ENCODE data around the gene ITK. TPM values are rescaled to one million over a fixed set of nuclear protein-coding genes. Genes with fewer than 3 reads are reported as not detected.
"Not testable (repeated sequence)": the region's sequence is repeated elsewhere in the genome, so short reads cannot be mapped to it uniquely, and the experiment has no call there.

ITK gene
- total RNA-seq, 2 donors from 2014 or later = 1.6 to 2.2 TPM

- DNase-seq (no peak), ATAC-seq (no peak)
- intact Hi-C loops (cut with DNase I) = no loop called here
Measured at GRCh38 chr5:157225469-157226422, 45.1 kb downstream of the ITK start.

GRCh38 chr5:157230610-157231009, 50.0 kb downstream of the ITK start:
- ATAC-seq (no peak), DNase-seq (no peak)
- intact Hi-C loops (cut with DNase I) = loop anchor here in 1 of 2 donors (10.0 kb wide), 1 partner anchor 56 kb away; no protein-coding TSS in a partner anchor

GRCh38 chr5:157232706-157233105, 52.1 kb downstream of the ITK start:
- no peak for DNase-seq
- intact Hi-C loops (cut with DNase I) = loop anchor here in 1 of 2 donors (10.0 kb wide), 1 partner anchor 58 kb away; no protein-coding TSS in a partner anchor
- no peak for ATAC-seq

- intact Hi-C loops (cut with DNase I) = loop anchor here in 1 of 2 donors (10.0 kb wide), 1 partner anchor 59 kb away; no protein-coding TSS in a partner anchor
- no peak for DNase-seq
- ATAC-seq = no peak
Measured at GRCh38 chr5:157233515-157233914, 52.9 kb downstream of the ITK start.

- intact Hi-C loops (cut with DNase I) = loop anchor here in 1 of 2 donors (10.0 kb wide), 1 partner anchor 62 kb away; no protein-coding TSS in a partner anchor
Measured at GRCh38 chr5:157236423-157236822, 55.8 kb downstream of the ITK start.

GRCh38 chr5:157241483-157241882, 60.8 kb downstream of the ITK start:
- intact Hi-C loops (cut with DNase I) = no loop called here
- ATAC-seq (no peak), DNase-seq (no peak)

More at GRCh38 chr5:157236423-157236822, 55.8 kb downstream of the ITK start:
- ATAC-seq = no peak
- no peak for DNase-seq

GRCh38 chr5:157244704-157245103, 64.1 kb downstream of the ITK start:
- DNase-seq; intact Hi-C loops (cut with DNase I); ATAC-seq: not testable (repeated sequence)

GRCh38 chr5:157245476-157245875, 64.8 kb downstream of the ITK start:
- DNase-seq (no peak), ATAC-seq (no peak)
- intact Hi-C loops (cut with DNase I) = no loop called here

GRCh38 chr5:157245886-157246285, 65.2 kb downstream of the ITK start:
- no peak for ATAC-seq
- intact Hi-C loops (cut with DNase I) = no loop called here
- no peak for DNase-seq

GRCh38 chr5:157247267-157247666, 66.6 kb downstream of the ITK start:
- DNase-seq = no peak
- intact Hi-C loops (cut with DNase I) = no loop called here
- ATAC-seq = no peak

GRCh38 chr5:157248821-157249470, 68.3 kb downstream of the ITK start:
- intact Hi-C loops (cut with DNase I) = no loop called here
- DNase-seq (no peak), ATAC-seq (peak in 1 of 2 donors; percentile 13)

GRCh38 chr5:157252711-157253465, 72.2 kb downstream of the ITK start:
- DNase-seq = no peak
- ATAC-seq = peak; percentile 56 to 60
- intact Hi-C loops (cut with DNase I) = loop anchor here (1.0 to 10.0 kb wide), 4 partner anchors 54 to 106 kb away; no protein-coding TSS in a partner anchor

GRCh38 chr5:157253547-157253946, 72.9 kb downstream of the ITK start:
- DNase-seq (no peak), ATAC-seq (peak; percentile 81 to 86)
- intact Hi-C loops (cut with DNase I) = loop anchor here (1.0 to 10.0 kb wide), 4 partner anchors 54 to 106 kb away; no protein-coding TSS in a partner anchor

- no peak for ATAC-seq
- intact Hi-C loops (cut with DNase I) = loop anchor here in 1 of 2 donors (10.0 kb wide), 1 partner anchor 104 kb away; no protein-coding TSS in a partner anchor
- DNase-seq = no peak
Measured at GRCh38 chr5:157258450-157258849, 77.8 kb downstream of the ITK start.

- intact Hi-C loops (cut with DNase I) = loop anchor here in 1 of 2 donors (10.0 kb wide), 1 partner anchor 105 kb away; no protein-coding TSS in a partner anchor
- ATAC-seq (no peak), DNase-seq (no peak)
Measured at GRCh38 chr5:157259699-157260098, 79.1 kb downstream of the ITK start.

GRCh38 chr5:157263496-157264090, 83.0 kb downstream of the ITK start:
- DNase-seq = no peak
- intact Hi-C loops (cut with DNase I) = no loop called here
- no peak for ATAC-seq

GRCh38 chr5:157265714-157266285, 85.2 kb downstream of the ITK start, which contains the start of gene CYFIP2:
CYFIP2 (plus strand) TSS chr5:157266123; CDS start chr5:157285362, 19,239 bp downstream.
- peak; percentile 60 for DNase-seq
- intact Hi-C loops (cut with DNase I) = loop anchor here in 1 of 2 donors (5.0 kb wide), 1 partner anchor 37 kb away; no protein-coding TSS in a partner anchor
- ATAC-seq = peak; percentile 93 to 94
